Right hindlimb (tissue), 1 donor: Measurements from ENCODE around the gene FBXL19.
"Not testable (repeated sequence)": the region's sequence is repeated elsewhere in the genome, so short reads cannot be mapped to it uniquely, and the experiment has no call there.

ENCODE experiments used
- DNase-seq: peaks from one replicate; pipeline ENCODE4 v3.0.0-alpha.2; 2018

FBXL19 gene, protein sequence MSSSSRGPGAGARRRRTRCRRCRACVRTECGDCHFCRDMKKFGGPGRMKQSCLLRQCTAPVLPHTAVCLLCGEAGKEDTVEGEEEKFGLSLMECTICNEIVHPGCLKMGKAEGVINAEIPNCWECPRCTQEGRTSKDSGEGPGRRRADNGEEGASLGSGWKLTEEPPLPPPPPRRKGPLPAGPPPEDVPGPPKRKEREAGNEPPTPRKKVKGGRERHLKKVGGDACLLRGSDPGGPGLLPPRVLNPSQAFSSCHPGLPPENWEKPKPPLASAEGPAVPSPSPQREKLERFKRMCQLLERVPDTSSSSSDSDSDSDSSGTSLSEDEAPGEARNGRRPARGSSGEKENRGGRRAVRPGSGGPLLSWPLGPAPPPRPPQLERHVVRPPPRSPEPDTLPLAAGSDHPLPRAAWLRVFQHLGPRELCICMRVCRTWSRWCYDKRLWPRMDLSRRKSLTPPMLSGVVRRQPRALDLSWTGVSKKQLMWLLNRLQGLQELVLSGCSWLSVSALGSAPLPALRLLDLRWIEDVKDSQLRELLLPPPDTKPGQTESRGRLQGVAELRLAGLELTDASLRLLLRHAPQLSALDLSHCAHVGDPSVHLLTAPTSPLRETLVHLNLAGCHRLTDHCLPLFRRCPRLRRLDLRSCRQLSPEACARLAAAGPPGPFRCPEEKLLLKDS

GRCh38 chr16:30923554-30924075 is at the start of gene FBXL19:
TSS of gene FBXL19 (plus strand) at chr16:30923572. CDS start at chr16:30925755, 2,183 bp downstream.
- peak; percentile 76 for DNase-seq

- DNase-seq, result no peak
Measured at GRCh38 chr16:30874244-30874820, 49.0 kb upstream of the FBXL19 start.

DNA sequence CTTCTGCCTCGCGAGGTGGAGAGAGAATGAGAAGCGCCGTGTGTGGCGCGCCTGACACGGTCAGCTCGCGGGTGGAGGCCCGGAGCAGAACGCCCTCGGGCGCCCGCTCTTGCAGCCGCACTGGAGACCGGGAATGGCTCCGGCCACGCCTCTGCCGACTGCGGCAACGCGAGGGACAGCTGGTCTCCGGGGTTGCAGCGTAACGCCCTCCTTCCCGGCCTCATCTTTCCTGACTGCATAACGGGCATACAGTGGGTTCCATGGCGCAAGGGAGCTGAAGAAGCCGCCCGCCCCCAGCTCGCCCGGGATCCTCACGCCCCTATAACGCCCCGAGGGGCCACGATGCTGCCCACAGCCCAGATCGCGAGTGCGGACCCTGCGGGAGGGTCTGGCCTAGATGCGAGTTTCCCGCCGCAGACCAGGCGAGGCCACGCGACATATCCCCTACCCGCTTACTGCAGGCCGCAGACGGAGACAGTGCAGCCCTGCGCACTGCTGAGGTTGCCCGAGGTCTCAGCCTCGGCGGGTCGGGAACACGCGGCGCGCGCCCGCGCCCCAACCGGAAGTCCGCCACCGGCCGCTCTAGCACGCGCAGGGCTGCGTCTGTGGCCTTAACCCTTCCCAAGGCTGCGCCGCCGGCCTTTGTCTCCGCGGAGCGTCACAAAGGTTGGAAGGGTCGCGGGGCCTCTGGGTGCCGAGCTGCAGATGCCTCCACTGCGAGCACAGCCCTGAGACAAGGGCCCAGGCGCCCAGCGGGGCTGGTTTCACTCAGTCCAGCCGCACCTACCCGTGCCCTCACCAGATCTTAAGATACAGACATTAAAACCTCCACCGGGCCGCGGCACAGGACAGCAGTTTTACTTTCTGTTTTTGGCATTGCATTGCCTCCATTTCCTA is 48.3 kb upstream of the FBXL19 start:
- peak; percentile 95 for DNase-seq

DNA sequence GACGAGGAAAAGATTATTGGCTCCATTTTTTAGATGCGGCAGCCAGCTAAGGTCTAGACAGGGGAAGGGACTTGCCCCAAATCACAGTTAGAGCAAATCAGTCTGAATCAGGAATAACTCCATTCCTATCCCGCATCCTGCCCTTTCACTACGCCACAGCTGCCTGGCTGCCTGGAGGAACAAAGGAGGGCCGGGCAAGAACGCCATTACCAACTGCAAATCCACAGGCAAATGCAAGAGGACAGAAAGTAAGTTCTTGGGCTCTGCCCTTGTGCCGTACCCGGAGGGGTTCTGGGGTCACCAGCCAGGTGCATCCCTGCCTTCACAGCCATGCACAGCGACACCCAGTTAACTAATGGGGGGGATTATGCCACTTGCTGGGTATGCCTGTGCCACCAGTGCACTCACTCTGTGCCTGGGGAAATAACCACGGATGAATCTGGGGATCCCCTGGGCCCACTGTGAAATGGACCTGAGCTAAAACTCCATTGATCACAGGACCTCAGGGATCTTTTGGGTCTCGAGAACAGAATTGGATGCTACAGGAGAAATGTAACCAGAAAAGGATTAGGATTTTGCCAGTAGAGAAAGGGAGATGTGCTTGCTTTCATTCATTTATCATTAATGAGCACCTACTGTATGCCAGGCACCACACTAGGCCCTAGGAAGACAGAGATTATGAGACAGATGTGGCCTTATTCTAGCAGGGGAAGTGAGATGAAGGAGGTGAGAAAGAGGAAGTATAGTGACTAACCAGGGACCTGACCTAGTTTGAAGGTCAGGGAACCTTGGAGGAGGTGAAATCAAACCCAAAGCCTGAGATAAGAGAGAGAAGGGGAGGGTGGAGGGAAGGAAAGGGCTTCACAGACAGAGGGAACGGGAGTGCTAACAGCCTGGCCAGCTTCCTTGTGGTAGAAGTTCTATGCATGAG is 47.2 kb upstream of the FBXL19 start:
- DNase-seq, result no peak

DNA sequence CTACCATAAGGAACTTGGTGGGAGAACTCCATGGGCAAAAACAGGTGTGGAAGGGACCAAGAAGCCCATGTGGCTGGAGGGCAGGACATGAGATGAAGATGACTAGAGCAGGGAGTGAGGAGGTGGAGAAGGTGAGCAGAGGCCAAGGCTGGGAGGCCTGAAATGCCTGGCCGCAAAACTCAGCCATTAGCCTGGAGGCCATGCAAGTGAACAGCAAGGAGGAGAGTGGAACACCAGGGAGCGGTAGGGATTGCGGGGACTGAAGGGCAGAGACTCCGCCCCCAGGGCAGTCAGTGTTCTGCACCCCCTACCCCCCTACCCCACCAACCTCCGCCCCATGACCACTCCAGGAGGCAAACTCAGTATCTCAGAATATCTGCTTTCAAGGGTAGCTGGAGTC is 46.5 kb upstream of the FBXL19 start:
- no peak for DNase-seq

GRCh38 chr16:30882429-30883310 is 40.7 kb upstream of the FBXL19 start:
- DNase-seq, result no peak

- no peak for DNase-seq
Measured at GRCh38 chr16:30884760-30885159, 38.6 kb upstream of the FBXL19 start.

- no peak for DNase-seq
Measured at GRCh38 chr16:30885196-30885595, 38.2 kb upstream of the FBXL19 start.

DNA sequence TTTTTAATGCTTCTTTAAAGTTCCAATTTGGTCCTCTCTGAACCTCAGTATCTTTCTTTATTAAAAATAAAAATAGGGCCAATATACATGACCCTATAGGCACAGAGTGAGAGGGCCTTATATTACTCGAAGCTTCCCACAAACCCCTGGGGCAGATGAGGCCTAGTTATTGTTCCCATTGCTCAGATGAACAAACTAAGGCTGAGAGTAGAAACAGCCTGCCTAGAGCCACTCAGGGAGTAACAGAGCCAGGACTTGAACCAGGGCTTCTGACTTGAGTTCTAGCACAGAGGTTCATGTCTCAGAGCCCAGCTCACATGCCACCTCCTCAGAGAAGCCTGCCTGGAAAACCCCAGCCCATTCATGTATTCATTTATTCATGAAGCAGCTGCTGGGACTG is 37.2 kb upstream of the FBXL19 start:
- no peak for DNase-seq

DNA sequence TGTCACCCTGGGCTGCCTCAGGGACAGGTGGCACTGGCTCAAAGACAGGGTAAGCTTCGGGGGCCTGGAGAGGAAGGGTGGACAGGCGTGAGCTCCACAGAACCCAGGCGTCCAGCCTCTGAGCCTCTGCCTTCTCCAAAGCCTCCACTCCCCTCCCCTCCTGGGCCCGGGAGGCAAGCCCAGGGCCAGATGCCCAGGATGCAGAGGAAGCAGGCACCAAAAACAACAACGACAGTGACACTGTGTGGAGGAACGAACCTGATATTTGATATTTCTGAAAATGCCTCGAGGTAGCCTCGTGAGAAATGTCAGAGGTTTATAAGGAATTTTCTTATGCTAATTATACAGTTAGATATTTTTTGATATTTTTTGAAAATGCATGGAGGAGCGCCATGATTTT is 35.4 kb upstream of the FBXL19 start:
- DNase-seq, result no peak

DNA sequence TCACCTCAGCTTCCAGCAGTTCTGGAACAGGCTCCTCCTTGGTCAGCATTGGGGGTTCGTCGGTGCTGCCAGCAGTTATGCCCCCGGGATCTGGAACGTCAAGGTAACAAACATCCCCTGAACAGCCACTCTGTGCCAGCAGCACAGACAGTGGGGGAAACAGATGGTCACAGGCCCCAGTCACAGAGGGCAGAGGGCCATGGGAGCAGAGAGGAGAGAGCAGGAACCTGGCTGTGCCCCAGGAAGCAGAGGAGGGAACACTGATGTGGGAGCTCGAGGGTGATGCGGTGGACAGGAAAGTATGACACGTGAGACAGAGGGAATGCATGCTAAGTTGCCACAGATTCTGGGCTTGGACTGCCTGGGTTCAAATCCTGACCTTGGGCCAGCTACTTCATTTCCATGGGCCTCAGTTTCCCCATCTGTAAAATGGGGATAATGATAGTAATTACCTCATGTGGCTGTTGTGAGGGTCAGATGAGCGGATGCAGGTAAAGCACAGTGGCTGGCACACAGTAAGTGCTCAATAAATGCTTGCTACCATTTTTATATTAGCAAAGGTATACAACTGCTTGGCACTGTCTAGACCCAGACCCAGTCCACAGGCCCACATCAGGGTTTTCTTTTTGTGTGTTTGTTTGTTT is 34.4 kb upstream of the FBXL19 start:
- DNase-seq, result no peak

DNA sequence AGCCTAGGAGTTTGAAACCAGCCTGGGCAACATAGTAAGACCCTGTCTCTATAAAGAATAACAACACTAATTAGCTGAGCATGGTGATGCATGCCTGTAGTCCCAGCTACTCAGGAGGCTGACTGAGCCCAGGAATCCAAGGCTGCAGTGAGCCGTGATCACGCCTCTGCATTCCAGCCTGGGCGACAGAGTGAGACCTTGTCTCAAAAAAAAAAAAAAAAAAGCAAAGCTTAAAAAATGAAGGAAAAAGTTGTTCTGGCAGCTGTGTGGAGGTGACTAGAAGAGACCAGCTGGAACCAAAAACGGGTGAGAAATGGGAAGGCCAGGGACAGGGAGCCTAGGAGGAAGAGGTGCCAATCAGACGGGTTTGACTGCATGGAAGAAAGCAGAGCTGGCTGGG is 33.7 kb upstream of the FBXL19 start:
- no peak for DNase-seq

- not testable (repeated sequence) for DNase-seq
Measured at GRCh38 chr16:30891043-30891823, 32.1 kb upstream of the FBXL19 start.

GRCh38 chr16:30892670-30893416 is 30.5 kb upstream of the FBXL19 start:
- no peak for DNase-seq

GRCh38 chr16:30893417-30893743 is 30.0 kb upstream of the FBXL19 start:
- DNase-seq, result peak; percentile 46

GRCh38 chr16:30893744-30894539 is 29.4 kb upstream of the FBXL19 start, which contains the start of gene BCL7C:
TSS of gene BCL7C (minus strand) at chr16:30894077. CDS start at chr16:30893944, 133 bp downstream.
- peak; percentile 95 for DNase-seq
